Measurements from ENCODE around the gene WASF2.
"Not testable (repeated sequence)": the region's sequence is repeated elsewhere in the genome, so short reads cannot be mapped to it uniquely, and the experiment has no call there.

The WASF2 gene

DNA sequence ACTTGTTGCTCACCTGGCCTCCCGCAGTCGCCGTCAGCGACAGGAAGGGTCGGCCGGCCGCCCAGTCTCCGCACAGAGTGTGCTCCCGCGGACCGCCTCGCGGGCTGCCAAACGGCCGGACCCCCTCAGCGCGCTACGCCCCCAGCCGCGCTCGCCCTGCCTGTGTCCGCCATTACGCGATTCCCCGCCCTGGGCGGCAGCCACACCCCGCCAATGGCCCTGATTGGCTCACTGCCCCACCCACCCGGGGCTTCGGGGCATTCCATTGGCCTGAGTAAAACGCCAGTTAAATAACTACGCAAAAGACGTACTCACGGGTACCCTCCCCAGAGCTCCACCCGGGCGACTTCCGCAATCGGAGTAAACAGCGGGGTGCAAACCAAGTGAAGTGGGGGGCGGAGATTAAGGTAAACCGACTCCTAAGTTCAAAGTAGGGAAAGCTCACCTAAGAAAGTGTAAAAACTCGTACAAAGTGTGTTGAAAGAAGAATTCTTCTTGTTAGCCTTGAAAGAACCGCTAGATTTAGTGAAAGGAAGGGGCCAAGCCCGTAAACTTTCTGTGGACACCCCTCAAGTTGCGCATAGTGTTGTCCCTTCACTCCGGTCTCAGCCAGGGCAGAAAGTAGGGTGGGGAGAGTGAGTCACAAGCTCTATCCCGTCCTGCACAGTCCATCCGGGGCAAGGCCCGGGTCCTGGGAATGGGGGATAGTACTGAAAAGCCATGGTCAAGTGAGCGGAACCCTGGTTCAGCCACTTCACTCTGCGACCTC, at the start of gene WASF2:
Gene WASF2, minus strand, starts transcription at position 195 of the 769 bp plus-strand sequence. CDS start 61,277 bp downstream, outside the sequence.
- DNase-seq (ENCODE audit: low read depth in 2 of 2), result peak; percentile 92 to 95

GRCh38 chr1:27538793-27539192, 48.8 kb upstream of the WASF2 start:
- DNase-seq (ENCODE audit: low read depth in 2 of 2), result no peak

DNA sequence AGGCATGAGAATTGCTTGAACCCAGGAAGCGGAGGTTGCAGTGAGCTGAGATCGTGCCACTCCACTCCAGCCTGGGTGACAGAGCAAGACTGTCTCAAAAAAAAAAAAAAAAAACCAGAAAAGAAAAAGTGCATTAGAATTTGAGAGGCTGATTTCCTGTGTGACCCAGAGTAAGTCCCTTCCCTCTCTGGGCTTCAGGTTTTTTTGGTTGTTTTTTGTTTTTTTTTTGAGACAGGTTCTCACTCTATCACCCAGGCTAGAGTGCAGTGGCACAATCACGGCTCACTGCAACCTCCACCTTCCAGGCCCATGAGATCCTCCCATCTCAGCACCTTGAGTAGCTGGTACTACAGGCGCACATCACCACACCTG, 48.3 kb upstream of the WASF2 start:
- not testable (repeated sequence) for DNase-seq (ENCODE audit: low read depth in 2 of 2)

DNA sequence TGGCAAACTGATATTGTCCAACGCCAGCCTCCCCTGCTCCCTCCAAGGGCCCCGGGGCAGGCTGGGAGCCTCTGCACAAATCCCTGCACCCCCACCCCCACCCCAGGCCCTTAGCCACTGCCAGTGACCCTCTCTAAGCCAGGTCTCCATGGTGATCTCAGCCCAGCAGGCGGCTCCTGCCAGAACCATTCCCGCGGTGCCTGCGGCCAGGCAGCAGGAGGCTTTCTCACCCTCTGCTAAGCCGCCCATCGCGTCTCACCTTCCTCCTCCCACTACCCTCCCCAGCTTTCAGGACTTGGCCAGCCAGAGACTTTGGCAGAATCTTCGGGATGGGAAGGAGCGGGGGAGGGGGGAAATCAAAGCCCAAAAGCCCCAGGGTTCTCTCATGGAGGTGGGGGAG, 46.8 kb upstream of the WASF2 start:
- DNase-seq (ENCODE audit: low read depth in 2 of 2), result no peak

DNA sequence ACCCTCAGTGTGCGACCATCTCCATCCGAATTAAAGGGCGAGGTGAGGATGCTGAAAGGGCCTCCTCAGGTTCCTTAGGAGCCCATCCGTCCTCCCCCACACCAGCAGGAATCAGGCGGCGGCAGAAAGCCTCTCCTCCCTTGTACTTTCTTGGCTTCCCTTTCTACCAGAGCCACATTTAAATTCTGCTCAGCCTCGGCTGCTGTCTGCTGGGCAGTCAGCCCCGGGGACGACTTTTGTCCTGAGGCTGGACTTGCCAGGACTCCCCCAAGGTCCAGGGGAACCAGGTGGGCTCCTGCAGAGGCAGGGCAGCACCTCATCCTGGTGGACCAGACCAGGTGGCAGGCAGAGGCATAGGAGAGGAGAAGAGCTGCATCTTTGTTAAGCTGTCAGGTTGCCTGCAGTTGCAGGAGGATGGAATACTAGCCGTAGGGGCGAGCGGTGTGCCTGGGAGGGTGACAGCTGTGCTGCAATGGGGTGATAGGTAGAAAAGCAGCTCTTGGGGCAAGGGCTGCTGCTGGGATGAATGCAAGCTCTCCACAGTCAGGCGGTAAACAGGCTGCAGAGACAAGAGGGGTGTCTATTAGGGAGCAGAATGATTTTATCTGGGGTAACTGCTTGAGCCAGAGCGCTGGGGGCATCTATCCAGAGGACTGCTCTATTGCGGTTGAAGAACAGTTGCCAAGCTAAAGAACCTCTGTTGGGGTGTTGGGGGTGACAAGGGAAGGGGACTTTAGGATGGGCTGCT, 46.2 kb upstream of the WASF2 start:
- no peak for DNase-seq (ENCODE audit: low read depth in 2 of 2)

DNA sequence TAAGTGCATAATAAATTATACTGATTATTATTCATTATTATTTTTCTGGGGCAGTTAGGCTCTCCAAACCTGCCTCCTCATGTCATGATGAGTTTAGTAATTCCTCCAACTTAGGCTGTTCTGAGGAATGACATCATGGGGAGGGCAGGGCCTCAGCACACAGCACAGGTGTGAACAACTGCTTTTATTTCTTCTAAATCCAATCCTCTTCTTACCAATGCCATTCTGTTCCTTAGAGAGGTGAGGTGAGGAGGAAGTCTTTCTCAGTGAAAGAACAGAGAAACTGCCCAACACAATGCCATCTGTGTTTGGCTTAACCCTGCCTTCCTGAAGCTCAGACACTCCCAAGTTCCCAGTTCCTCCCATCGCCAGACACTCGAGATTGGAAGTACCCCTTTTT, 45.4 kb upstream of the WASF2 start:
- no peak for DNase-seq (ENCODE audit: low read depth in 2 of 2)

GRCh38 chr1:27531959-27532685, 42.2 kb upstream of the WASF2 start:
- no peak for DNase-seq (ENCODE audit: low read depth in 2 of 2)

- DNase-seq (ENCODE audit: low read depth in 2 of 2), result no peak
Measured at GRCh38 chr1:27530192-27530591, 40.2 kb upstream of the WASF2 start.

GRCh38 chr1:27529704-27530018, 39.7 kb upstream of the WASF2 start:
- DNase-seq (ENCODE audit: low read depth in 2 of 2), result no peak

DNA sequence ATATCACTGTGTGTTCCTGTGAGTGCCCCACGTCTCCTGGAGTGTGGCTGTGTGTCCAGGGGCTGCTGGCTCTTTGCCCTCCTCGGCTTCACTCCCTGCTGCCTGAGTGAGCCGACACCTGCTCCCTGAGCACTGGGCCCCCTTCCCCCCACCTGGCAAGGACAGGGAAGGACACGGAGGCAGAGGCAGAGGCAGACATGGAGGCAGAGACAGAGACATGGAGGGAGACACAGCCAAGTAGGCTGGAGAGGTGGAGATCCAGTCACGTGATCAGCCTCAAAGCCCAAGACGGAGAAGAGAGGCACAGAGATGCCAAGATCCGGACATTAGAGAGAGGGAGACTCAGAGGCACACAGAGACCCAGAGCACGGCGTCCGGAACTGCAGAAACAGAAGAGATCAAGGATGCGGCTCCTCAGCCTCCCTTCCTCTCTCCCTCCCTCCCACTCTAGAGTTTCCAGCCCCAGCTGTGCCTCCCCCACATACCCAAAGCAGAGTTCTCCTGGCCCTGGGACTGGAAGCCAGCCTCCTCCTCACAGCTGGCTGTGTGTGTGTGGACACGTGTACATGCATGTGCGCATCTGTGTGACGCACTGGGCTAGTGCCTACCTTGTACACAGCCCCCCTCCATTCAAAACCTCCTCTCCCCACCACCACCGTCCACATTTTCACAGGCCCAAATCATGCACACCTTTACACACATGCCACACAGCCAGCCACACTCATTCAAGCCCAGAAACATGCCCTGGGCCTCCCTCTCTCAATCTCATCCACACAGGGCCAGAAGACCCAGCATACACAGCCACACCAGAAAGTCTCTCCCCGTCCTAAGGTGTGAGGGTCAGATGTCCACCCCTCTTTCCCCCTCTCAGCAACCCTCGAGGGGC, 39.1 kb upstream of the WASF2 start:
- no peak for DNase-seq (ENCODE audit: low read depth in 2 of 2)

DNA sequence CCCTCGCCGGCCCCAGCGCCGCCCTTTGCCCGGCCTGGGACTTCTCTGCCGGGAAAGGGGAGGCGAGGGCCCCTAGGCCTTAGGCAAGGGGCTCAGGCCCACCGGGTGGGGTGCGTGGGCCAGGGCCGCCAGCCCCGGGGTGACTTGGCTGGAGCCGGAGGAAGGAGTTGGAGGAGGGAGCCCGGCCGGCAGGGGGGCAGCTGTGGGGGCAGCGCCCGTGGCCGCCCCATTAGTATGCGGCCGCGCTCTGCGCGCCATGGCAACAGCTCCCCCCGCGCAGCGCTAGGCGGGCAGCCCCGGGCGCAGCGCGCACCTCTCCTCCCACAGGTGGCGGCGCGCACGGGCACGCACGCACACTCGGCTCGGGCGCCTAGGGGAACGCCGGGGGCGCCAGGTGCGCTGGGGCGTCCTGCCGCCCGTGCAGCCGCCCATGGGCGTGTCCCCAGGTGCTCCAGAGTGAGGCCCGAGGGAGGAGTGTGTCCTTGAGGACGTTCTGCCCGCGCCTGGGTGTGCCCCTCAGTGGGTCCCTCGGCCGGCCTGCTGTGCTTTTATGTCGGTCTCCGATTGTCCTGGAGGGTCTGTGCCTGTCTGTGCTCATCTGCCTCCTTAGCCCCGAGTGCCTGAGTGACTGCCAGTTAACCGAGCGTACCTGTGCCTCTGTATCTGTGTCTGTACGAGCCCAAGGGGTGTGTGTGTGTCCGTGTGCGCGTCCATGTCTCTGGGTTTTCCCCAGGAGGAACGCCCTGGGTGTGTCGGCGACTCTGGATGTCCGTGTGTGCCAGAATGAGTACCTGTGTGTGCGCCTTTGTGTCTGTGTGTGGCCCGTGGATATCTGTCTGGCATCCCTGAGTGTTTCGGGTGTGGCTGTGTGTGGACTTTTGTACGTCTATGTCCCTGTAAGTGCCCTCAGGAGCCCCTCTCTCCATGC, 38.2 kb upstream of the WASF2 start:
- peak in 1 of 2 donors; percentile 51 for DNase-seq (ENCODE audit: low read depth in 2 of 2)

GRCh38 chr1:27527223-27527889, 37.4 kb upstream of the WASF2 start:
- DNase-seq (ENCODE audit: low read depth in 2 of 2), result no peak

DNA sequence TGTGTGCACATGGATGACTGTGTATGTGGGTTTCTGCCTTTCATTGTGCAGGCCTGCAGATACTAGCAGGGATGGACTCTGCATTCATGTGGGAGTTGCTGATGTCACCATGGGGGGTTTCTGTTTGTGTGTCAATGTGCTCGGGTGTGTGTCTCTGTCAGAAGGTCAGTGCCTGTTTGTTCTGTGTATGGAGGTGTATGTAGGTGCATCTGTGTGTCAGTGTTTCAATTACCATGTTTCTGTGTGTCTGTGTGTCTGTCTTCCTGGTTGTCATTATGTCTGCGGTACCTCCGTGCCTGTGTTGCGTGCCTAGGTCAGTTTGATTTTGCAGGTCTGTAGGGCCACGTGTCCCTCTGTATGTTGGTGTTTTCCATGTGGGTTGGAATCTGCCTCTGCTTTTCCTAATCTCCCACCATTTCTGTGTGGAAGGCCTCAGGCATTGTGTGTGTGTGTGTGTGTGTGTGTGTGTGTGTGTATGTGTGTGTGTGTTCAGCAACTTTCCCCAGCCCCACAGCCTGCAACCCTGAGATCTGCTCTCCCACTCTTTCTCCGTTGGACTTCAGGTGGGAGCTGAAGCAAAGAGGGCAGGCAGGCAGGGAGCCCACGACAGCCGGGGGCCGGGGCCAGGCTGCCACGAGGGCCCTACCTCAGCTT, 36.7 kb upstream of the WASF2 start:
- DNase-seq (ENCODE audit: low read depth in 2 of 2), result no peak

DNA sequence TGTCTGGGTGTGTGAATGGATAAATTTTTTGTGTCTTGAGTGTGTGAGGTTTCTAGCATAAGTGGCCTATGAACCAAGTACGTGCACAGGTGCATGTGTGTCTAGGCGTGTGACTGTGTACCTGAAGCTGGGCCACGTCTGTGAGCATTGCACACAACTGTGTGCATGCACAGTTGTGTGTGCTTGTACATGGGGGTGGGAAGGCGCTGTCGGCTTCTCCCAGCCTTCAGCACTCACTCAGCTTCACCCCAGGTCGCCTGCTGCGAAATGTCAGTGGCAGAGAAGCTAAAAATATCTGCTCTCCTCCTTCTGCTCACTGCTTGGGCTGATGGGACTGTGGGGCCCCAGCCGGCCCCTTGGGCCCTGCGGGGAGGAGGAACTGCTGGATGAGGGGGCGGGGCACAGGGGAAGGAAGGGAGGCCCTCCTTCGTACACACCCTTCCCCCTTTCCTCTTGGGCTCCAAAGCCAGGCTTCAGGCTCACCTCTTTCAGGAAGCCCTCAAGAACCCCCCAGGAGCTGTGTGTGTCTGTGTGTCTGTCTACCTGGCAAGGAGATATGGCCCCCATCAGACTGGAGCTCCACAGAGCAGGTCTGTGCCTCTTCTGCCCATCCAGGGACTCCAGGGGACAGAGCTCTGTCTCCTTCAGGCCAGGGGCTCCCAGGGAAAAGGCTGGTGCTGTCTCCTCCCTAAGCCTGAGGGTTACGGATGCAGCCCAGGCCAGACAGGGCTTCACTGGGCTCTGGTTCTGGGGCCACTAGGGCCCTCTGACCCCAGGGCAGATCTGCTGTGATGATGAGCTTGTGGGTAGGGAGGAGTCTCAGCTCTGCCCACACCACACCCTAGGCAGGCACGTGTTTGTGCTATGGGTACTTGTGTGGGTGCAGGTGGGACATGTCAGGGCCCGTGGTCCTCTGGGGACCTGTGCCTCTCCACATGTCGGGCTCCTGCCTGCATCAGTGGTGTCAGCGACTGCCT, 35.6 kb upstream of the WASF2 start:
- DNase-seq (ENCODE audit: low read depth in 2 of 2), result peak in 1 of 2 donors; percentile 47

DNA sequence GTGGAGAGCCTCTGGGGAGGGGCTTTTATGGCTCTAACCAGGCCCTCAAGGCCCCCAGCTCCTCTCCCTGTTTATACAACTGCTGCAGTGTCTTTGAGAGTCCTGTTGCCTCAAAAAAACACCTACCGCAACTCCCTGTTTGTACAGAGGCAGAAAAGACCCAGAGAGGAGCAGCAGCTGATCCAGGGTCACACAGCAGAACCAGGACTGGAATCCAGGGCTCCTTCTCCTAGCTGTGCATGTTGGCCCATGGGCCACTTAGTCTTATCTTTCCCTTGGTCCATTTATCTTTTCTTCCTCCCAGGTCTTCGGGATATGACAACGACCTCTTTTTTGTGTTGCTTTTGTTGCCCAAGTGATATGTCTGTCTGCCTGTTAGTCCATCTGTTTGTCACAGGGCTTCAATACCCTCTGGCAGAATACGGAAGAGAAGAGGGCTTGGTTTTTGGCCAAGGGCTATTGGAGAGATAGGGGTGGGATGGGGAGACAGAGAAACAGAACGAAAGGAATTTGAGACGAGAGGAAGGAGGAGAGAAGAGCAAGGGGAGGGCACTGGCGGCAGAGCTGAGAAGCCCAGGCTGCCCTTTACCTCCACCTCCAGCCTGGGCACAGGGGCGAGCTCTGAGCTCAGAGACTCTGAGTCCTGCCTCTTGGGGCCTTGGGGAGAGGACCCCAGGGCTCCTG, 33.5 kb upstream of the WASF2 start:
- DNase-seq (ENCODE audit: low read depth in 2 of 2), result no peak

DNA sequence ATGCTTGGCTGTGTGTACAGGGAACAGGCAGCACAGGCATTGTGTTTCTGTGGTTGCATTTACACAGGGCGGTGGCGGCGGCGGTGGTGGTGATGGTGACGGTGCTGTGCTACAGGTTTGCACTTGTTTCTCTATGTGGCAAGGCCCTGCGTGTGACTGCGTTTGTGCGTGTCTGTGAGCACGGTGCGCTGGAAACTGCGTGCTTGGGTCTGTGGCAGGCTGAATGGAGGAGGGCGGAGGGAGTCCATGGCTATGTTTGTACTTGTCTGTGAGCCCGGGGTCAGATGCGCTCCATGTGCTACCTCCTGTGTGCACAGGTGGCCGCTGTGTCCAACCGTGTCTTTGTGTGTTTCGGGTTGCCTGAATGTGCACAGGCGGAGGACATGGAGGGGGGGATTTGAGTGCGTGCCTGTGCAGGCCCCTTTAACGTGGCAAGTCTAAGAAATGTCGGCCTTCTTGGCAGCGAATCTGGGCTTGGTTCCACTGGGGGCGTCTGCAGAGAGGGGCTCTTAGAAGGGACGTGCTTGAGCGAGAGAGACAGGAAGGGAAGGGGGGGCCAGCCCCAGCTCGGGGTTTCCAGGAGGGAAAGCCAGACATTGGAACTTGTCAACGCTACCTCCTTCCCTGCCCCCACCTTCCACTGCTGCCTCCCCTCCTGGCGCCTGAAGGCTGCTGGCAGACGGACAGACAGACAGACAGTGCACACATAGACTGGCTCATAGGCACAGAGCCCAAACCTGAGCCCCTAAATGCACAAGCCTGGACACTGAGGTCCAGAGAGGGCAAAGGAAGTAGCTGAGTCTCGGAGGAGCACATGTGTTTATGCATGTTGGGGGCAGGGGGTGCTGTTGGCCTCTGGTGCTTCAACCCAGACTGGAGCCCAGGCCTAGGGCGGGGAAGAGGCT, 32.7 kb upstream of the WASF2 start:
- DNase-seq (ENCODE audit: low read depth in 2 of 2), result peak; percentile 38 to 47

Measured in stimulated activated CD4-positive, alpha-beta T cell treated with anti-CD3 and anti-CD28 coated beads, Interleukin-1b, Interleukin-23, amount 100 ng/mL, for 4 hours (primary cell).